Esophagus squamous epithelium (tissue), 4 donors: ENCODE data around the gene TRIM33.

ENCODE experiments used
- CTCF ChIP-seq, 6 experiments: fragments of 450-650 bp in 4 of 6; fragments of 200-600 bp in 2 of 6; sonication (generic) in 2 of 6; IDR thresholded peaks; one replicate each; pipeline ENCODE4 v1.5.1; 2016 to 2019; ENCODE audit warnings: antibody characterized with exemption in 6 of 6, mild to moderate bottlenecking in 4 of 6, moderate library complexity in 4 of 6
- POLR2A ChIP-seq, 4 donors: fragments of 450-650 bp; IDR thresholded peaks; one replicate each; pipeline ENCODE4 v1.6.1; 2017; ENCODE audit warnings: antibody characterized with exemption in 4 of 4, mild to moderate bottlenecking in 4 of 4, moderate library complexity in 3 of 4

- TF ChIP-seq CTCF (IDR thresholded peaks at IDR 0.05) (no peak), POLR2A (IDR thresholded peaks at IDR 0.05) (no peak)
Observed at GRCh38 chr1:114522264-114522575, 11.2 kb upstream of the TRIM33 start.
